ENCODE data around the gene BCL7A. TPM values are rescaled to one million over a fixed set of nuclear protein-coding genes. Genes with fewer than 3 reads are reported as not detected.

The BCL7A gene
- total RNA-seq, 4 donors from 2014 or later = 2.8 to 4.9 (median 3.4) TPM

DNA sequence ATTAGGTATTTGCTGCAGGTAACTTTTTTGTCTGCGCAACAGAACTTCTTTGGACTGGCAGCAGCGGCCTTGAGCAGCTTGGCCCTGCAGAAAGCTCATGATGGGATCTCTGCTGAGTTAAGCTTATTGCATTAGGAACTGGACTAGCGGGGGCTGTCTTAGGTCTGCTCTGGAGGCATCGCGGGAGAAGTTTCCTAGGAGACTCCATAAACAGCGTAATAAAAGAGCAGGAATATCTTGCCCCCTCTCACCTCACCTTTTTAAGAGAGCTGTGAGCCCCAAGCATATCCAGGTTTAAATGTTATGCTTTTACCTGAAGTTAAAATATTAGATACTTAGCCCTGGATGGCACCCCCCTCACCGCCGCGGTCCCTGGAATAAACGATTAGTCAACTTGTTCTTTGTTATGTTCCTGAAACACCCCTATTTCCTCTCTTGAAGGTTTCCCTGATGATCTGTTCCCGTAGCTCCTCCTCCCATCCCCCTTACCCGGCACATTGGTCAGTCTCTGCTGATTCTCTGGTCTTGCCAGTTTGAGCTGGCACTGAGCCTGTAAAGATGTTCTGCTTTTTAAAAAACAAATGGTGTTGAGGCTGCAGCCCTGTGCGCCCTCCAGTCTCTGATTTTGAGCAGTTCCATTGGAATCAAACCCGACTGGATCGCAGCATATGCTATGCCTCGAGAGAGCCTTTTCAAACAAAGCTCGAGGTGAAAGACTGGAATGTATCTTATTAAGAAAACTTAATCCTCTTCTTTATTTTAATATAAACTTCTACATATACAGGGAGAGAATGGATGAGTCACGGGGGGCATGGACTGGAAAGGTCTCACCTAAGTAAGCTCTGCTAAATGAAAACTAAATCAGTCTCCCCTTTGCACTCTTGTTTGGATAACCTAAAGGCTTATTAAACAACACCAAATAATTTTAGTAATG lies 58.7 kb downstream of the BCL7A start:
- TF ChIP-seq, protein P1, sequence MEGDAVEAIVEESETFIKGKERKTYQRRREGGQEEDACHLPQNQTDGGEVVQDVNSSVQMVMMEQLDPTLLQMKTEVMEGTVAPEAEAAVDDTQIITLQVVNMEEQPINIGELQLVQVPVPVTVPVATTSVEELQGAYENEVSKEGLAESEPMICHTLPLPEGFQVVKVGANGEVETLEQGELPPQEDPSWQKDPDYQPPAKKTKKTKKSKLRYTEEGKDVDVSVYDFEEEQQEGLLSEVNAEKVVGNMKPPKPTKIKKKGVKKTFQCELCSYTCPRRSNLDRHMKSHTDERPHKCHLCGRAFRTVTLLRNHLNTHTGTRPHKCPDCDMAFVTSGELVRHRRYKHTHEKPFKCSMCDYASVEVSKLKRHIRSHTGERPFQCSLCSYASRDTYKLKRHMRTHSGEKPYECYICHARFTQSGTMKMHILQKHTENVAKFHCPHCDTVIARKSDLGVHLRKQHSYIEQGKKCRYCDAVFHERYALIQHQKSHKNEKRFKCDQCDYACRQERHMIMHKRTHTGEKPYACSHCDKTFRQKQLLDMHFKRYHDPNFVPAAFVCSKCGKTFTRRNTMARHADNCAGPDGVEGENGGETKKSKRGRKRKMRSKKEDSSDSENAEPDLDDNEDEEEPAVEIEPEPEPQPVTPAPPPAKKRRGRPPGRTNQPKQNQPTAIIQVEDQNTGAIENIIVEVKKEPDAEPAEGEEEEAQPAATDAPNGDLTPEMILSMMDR (IDR thresholded peaks at IDR 0.05) = no peak
- DNase-seq (ENCODE audit: low spot score) (peak; percentile 45), ATAC-seq (ENCODE audit: low FRiP score) (peak; percentile 72)

GRCh38 chr12:122081083-122081696 lies 59.5 kb downstream of the BCL7A start:
- DNase-seq (ENCODE audit: low spot score) = no peak
- peak; percentile 1 for ATAC-seq (ENCODE audit: low FRiP score)
- TF ChIP-seq, protein P1 (IDR thresholded peaks at IDR 0.05) = no peak

DNA sequence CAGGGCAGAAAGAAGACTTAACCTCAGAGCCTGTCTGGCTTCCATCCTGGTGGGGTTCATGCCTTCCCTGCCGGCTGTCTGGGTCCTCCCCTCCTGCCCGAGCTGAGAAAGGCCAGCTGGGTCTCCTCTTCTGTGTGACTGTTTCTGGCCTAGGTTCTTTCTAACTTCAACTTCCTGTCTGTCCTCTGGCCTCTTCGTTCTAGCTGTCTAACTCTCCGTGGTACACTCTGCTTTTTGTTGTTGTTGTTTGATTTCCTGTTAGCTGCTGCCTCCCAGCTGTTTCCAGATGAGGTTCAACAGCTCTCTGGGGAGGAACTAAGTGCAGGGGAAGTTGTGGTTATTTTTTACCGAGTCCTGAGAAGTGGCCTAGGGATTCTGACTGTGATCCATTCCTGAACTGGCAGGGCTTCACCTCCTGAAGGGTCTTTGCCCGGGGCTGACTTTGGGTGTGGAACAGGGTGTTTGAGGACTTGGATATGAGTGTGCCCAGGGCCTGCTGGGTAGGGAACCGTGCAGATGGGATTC lies 60.1 kb downstream of the BCL7A start:
- DNase-seq (ENCODE audit: low spot score) = no peak
- ATAC-seq (ENCODE audit: low FRiP score) = no peak
- TF ChIP-seq, protein P1 (IDR thresholded peaks at IDR 0.05) = no peak

DNA sequence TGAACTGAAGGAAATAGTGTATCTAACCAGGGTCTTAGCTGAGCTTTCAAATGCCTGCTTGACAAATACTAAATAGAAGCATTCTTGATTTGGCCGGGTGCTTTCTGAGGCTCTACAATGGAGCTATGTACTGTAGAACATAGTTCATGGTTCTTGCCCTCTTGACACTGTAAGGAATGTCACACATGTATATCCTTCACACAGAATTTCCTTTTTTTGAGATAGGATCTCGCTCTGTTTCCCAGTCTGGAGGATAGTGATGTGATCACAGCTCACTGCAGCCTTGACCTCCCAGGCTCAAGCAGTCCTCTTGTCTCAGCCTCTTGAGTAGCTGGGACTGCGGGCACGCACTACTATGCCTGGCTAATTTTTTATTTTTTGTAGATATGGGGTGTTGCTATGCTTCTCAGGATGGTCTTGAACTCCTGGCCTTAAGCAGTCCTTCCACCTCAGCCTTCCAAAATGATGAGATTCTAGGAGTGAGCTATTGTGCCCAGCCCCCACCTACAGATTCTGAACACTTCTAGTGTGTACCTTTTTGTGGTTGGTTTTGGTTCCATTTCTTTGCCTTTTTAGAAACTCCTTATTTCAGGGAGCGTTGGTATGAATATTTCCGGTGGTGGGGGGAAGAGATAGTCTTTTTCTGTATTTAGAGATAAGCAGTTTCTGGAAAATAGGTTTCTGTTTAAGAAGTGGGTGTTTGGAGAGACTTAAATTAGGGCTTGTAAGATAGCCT lies 61.1 kb downstream of the BCL7A start:
- DNase-seq (ENCODE audit: low spot score) (no peak), ATAC-seq (ENCODE audit: low FRiP score) (no peak)
- TF ChIP-seq, protein P1 (IDR thresholded peaks at IDR 0.05) = no peak

DNA sequence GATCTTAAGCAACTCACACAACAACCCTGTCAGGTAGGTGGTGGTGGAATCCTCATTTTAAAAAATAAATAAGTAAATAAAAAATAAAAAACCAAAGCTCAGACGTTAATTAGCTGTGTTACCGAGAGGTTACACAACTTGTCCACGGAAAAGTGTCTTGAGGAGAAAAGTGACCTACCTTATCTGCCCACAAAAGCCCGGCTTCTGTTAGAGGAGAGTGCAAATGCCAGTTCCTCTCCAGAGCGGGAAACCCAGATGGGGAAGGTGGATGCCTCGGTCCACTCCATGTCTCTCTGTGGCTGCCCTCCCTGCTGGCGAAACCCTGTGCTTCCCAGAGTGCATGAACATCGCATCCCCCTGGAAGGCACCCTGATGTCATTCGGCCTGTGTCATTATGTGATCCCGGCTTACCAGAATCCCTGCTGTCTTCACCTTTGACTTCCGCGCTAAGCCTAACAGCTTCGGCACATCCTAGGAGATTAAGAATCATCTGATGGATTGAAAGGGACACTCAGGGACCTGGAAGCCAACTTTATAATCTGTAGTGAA lies 63.2 kb downstream of the BCL7A start:
- TF ChIP-seq, protein P1 (IDR thresholded peaks at IDR 0.05) = no peak
- ATAC-seq (ENCODE audit: low FRiP score) = no peak

DNA sequence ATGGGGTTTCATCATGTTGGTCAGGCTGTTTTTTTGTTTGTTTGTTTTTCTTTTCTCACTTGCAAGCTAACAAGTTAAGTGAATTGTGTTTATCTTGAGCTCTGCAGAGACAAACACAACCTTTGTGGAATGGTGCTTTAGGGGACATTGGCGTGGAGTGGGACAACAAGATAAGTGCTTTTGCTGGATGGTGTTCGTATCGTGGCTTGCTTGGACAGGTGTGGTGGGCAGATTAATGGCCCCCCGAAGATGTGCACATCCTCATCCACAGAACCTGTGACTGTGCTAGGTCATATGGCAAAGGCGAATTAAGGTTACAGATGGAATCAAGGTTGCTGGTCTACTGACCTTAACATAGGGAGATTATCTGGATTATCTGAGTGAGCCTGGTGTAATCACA lies 63.9 kb downstream of the BCL7A start:
- TF ChIP-seq, protein P1 (IDR thresholded peaks at IDR 0.05) = no peak
- ATAC-seq (ENCODE audit: low FRiP score) = no peak
- no peak for DNase-seq (ENCODE audit: low spot score)

More for the DNA sequence above, 63.2 kb downstream of the BCL7A start:
- no peak for DNase-seq (ENCODE audit: low spot score)

Data from omental fat pad (tissue), 4 donors.